Lung (tissue), 12 donors: ENCODE measurements around the gene NUB1. TPM values are rescaled to one million over a fixed set of nuclear protein-coding genes. Genes with fewer than 3 reads are reported as not detected.

Experiments
- ATAC-seq: fragments of 200-7000 bp; cut with Tn5 transposase; one replicate; pipeline ENCODE4 v1.9.1; 2020; ENCODE audit warnings: moderate number of reproducible peaks; ENCODE audit not compliant: insufficient read depth, low FRiP score
- DNase-seq, 3 donors: peaks; one replicate each; pipeline ENCODE4 v3.0.0-alpha.2; 2013 to 2017
- H3K27ac ChIP-seq, 2 donors: one replicate each; pipeline ENCODE4 v1.5.1; 2013; ENCODE audit warnings: mild to moderate bottlenecking in 2 of 2, moderate library complexity in 2 of 2, control low read depth in 1 of 2, inconsistent platforms in 1 of 2, low read depth in 1 of 2, low read length in 1 of 2
- H3K27me3 ChIP-seq, 3 donors: one replicate each; pipeline ENCODE4 v1.5.1; 2013; ENCODE audit warnings: low read length in 2 of 3; ENCODE audit not compliant: control insufficient read depth in 3 of 3, insufficient read depth in 3 of 3
- H3K36me3 ChIP-seq, 4 donors: one replicate each; pipeline ENCODE4 v1.5.1; 2013; ENCODE audit warnings: low read length in 4 of 4, mild to moderate bottlenecking in 1 of 4, moderate library complexity in 1 of 4; ENCODE audit not compliant: control insufficient read depth in 4 of 4, insufficient read depth in 4 of 4
- H3K4me1 ChIP-seq, 5 donors: one replicate each; pipeline ENCODE4 v1.5.1; 2013; ENCODE audit warnings: low read length in 5 of 5, mild to moderate bottlenecking in 2 of 5, moderate library complexity in 1 of 5; ENCODE audit not compliant: control insufficient read depth in 5 of 5, insufficient read depth in 5 of 5
- H3K4me3 ChIP-seq: one replicate; pipeline ENCODE4 v1.5.1; 2013; ENCODE audit warnings: mild to moderate bottlenecking, control low read depth, moderate library complexity
- H3K9ac ChIP-seq, 2 donors: one replicate each; pipeline ENCODE4 v1.5.1; 2013; ENCODE audit warnings: low read length in 2 of 2, control low read depth in 1 of 2; ENCODE audit not compliant: insufficient read depth in 1 of 2
- H3K9me3 ChIP-seq, 4 donors: one replicate each; pipeline ENCODE4 v1.5.1; 2013; ENCODE audit warnings: low read length in 3 of 4, mild to moderate bottlenecking in 1 of 4, moderate library complexity in 1 of 4; ENCODE audit not compliant: control insufficient read depth in 4 of 4, insufficient read depth in 3 of 4
- WGBS, 2 donors: extraction: QIAGEN DNeasy Blood & Tissue Kit; methylation state at CpG; one replicate each; pipeline ENCODE4 v1.1.7; 2013; 5-methylcytosine and 5-hydroxymethylcytosine counted together
- polyA plus RNA-seq, 2 donors: library from polyadenylated mRNA; stranded (reverse); fragments of 200-250 nt; gene quantifications; one replicate each; pipeline ENCODE4 v1.2.1, GENCODE V29; 2013
- total RNA-seq, 2 donors: library from RNA; depleted of rRNA in 1 of 2; stranded (reverse); fragments of >200 nt in 1 of 2; gene quantifications; one replicate each; pipeline ENCODE4 v1.2.1, GENCODE V29; 2014 to 2021
- TF ChIP-seq, protein P1 (sequence below): IDR thresholded peaks from 2 replicates; pipeline ENCODE4 v1.5.1; 2012; ENCODE audit warnings: mild to moderate bottlenecking; ENCODE audit errors: control extremely low read depth, extremely low read depth
- donor health status: control.
- donor health status: control.
- donor health status: Bipolar disorder and iron deficiency.
- donor health status: healthy.
- donor health status: DM: yes; HTN: yes; CAD: no.

NUB1 gene
- total and polyA plus RNA-seq, 4 donors = 22.6 to 47.4 (median 34.6) TPM

DNA sequence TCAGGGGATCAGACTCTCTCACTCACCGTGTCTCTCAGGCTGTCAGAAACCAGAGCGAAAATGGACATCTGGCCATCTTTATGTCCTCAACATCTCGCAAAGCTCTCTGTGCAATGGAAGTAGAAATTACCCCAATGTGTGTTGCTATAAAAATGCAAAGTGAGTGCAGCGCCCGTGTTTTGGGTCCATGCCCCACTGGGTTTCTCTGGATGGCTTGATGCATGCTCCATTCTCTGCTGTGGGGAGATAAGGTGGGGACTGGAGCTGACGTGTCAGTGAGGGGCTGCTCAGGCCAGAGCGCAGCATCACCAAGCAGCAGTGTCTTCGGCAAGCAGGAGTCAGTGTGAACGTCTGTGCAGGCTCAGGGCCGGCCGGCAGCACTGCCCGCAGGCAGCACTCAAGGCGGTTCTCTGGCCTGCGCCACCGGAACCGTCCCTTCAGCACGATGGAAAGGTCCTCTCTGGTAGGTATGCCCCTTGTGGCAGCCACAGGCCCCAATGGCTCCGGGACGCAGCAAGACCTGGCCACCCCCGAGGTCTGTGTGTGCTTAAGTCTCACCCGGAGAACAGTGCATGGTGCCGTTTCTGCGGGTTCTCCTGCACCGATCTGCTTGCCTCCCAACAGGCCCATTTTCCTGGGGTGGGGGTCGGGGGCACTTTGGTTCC lies 38.1 kb downstream of the NUB1 start:
- WGBS, 2 donors = 93 to 94% methylated on average over 25 of the region's 25 CpGs
- ATAC-seq = no peak
- H3K9ac ChIP-seq = no peak overlapping the region
- no peak for DNase-seq
- H3K4me1 ChIP-seq = peaks cover 0 to 11% (median 7%) of the 10 kb centered on the region in 5 donors
- no peak overlapping the region for H3K27ac ChIP-seq
- H3K9me3 ChIP-seq = no peaks in the 10 kb centered on the region
- TF ChIP-seq, protein P1, sequence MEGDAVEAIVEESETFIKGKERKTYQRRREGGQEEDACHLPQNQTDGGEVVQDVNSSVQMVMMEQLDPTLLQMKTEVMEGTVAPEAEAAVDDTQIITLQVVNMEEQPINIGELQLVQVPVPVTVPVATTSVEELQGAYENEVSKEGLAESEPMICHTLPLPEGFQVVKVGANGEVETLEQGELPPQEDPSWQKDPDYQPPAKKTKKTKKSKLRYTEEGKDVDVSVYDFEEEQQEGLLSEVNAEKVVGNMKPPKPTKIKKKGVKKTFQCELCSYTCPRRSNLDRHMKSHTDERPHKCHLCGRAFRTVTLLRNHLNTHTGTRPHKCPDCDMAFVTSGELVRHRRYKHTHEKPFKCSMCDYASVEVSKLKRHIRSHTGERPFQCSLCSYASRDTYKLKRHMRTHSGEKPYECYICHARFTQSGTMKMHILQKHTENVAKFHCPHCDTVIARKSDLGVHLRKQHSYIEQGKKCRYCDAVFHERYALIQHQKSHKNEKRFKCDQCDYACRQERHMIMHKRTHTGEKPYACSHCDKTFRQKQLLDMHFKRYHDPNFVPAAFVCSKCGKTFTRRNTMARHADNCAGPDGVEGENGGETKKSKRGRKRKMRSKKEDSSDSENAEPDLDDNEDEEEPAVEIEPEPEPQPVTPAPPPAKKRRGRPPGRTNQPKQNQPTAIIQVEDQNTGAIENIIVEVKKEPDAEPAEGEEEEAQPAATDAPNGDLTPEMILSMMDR = no peak
- H3K27me3 ChIP-seq = peaks cover 0 to 12% (median 5%) of the 10 kb centered on the region in 3 donors
- peaks cover 2 to 34% (median 12%) of the 10 kb centered on the region in 4 donors for H3K36me3 ChIP-seq
- H3K4me3 ChIP-seq = no peak overlapping the region

DNA sequence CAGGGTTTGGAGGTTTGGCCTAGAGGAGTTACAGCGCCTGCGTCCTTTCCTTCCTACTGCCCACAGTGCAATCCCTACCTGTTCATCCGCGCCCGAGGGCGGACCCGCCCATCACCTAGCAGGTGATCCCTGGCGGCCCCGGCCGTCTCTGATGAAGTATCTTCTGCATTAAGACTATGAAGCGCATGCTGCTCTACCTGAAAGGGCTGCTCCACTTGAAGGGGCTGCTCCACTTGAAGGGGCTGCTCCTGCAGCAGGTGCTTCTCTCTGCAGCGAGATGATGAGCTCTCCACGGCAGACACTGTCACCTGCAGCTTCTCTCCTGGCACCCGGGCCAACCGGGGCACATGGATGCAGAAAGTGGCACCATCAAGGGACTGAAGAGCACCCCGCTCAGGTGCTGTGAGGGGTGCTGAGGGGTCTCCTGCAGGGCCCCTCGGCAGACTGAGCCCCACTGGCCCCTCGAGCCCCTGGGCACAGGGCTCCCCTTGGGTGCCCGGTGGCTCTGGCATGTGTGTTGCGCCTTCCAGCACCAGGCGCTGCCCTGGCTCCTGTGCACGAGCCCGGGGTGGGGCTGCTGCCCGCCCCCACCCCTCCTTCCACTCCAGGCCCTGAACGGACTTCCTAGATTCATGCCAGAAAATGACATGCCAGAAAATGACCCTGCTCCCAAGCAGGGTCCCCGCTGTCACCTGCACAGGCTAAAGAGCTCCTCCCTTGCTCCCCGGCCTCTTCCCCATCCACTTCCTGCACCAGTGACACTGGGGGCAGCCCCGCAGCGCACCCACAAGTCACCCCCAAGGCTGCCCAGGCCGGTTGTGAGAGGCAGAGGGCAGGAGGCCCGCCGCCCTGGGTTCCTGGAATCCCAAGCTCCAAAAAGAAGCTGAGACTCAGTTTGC lies 38.8 kb downstream of the NUB1 start:
- Histone ChIP-seq H3K4me1 (peaks cover 0 to 13% (median 7%) of the 10 kb centered on the region in 5 donors), H3K9me3 (no peaks in the 10 kb centered on the region), H3K27ac (no peak overlapping the region), H3K27me3 (peaks cover 0 to 12% (median 5%) of the 10 kb centered on the region in 3 donors), H3K36me3 (peaks cover 2 to 31% (median 10%) of the 10 kb centered on the region in 4 donors), H3K4me3 (no peak overlapping the region), H3K9ac (no peak overlapping the region)
- WGBS, 2 donors = 80% methylated on average over 32 of the region's 32 CpGs
- ATAC-seq (no peak), DNase-seq (no peak)
- TF ChIP-seq, protein P1 = no peak

GRCh38 chr7:151381098-151381347 lies 39.4 kb downstream of the NUB1 start:
- Histone ChIP-seq H3K4me1 (peaks cover 0 to 13% (median 7%) of the 10 kb centered on the region in 5 donors), H3K27me3 (peaks cover 0 to 12% (median 5%) of the 10 kb centered on the region in 3 donors), H3K9ac (no peak overlapping the region), H3K4me3 (no peak overlapping the region), H3K27ac (no peak overlapping the region), H3K36me3 (peaks cover 2 to 25% (median 7%) of the 10 kb centered on the region in 4 donors), H3K9me3 (no peaks in the 10 kb centered on the region)
- DNase-seq = no peak
- no peak for ATAC-seq
- WGBS, 2 donors = 13 to 28% methylated on average over 7 of the region's 7 CpGs
- TF ChIP-seq, protein P1 = no peak
